Stimulated activated CD4-positive, alpha-beta T cell treated with anti-CD3 and anti-CD28 coated beads, TNF-alpha, amount 100 ng/mL, for 4 hours (primary cell): ENCODE results near the gene SPTSSA.
"Not testable (repeated sequence)": the region's sequence is repeated elsewhere in the genome, so short reads cannot be mapped to it uniquely, and the experiment has no call there.

Source experiments
- DNase-seq, 3 experiments: peaks; one replicate each; pipeline ENCODE4 v3.0.0-alpha.2; 2020; ENCODE audit warnings: low read depth in 3 of 3

SPTSSA gene

DNA sequence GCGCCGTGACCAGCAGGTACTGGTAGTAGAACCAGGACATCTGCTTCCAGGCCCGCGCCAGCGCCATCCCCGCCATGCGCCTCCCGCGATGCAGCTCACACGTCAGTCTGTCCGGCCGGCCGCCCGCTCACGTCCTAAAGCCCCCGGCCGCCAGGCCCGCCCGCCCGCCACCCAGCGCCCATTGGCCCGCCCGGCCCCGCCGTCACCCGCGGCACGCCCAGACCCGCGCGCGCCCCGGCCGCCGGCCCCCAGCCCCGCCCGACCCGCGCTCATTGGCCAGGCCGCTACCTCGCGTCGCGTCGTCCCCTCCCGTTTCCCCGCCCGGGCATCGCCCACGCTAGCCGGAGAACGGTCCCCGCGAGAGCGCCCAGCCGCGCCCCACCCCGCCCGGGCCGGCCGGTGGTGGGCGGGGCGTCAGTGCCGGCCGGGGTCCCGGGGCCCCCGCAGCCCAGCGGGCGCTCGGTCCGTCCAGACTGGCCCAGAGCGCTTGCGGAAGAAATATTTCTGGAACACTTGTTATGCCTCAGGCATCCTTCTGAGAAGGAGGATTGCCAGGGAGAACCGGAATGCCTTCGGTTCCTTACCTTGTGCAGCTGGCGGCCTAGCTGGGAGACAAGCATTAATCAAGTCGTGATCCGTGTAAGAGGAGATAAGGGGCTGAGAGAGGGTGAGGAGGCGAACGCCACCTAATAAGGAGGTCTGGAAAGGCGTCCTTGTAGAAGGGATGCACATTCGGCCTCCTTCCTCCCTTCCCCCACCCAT lies at the start of gene SPTSSA:
SPTSSA (minus strand) TSS at position 109 of the 762 bp plus-strand sequence; CDS start at position 76, 33 bp downstream.
- DNase-seq = peak; percentile 74 to 81 (median 79)

- no peak for DNase-seq
Measured at GRCh38 chr14:34507884-34508283, 45.8 kb upstream of the SPTSSA start.

DNA sequence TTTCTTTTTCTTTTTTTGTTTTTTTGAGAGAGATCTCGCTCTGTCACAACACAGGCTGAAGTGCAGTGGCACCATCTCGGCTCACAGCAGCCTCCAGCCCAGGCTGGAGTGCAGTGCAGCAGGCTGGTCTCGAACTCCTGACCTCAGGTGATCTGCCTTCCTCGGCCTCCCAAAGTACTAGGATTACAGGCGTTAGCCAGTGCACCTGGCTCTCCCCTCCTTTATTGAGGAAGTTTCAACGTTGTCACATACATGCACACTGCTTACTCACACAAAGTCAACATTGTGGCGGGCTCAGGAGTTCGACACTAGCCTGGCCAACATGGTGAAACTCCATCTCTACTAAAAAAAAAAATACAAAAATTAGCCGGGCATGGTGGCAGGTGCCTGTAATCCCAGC lies 45.4 kb upstream of the SPTSSA start:
- DNase-seq = no peak

DNA sequence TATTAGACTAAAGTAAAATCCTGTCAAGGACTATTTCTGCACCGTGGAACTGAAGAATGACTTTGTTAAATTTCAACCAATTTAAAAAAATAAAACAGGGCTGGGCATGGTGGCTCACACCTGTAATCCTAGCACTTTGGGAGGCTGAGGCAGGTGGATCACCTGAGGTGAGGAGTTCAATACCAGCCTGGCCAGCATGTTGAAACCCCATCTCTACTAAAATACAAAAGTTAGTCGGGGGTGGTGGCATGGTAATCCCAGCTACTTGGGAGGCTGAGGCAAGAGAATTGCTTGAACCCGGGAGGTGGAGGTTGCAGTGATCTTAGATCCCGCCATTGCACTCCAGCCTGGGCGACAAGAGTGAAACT lies 43.1 kb upstream of the SPTSSA start:
- DNase-seq = not testable (repeated sequence)

DNA sequence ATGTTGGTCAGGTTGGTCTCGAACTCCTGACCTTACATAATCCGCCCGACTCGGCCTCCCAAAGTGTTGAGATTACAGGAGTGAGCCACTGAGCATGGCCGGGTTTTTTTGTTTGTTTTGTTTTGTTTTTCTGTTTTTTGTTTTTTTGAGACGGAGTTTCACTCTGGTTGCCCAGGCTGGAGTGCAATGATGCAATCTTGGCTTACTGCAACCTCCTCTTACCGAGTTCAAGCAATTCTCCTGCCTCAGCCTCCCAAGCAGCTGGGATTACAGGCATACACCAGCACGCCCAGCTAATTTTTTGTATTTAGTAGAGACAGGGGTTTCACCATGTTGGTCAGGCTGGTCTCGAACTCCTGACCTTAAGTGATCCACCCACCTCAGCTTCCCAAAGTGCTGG lies 42.0 kb upstream of the SPTSSA start:
- DNase-seq = not testable (repeated sequence)

DNA sequence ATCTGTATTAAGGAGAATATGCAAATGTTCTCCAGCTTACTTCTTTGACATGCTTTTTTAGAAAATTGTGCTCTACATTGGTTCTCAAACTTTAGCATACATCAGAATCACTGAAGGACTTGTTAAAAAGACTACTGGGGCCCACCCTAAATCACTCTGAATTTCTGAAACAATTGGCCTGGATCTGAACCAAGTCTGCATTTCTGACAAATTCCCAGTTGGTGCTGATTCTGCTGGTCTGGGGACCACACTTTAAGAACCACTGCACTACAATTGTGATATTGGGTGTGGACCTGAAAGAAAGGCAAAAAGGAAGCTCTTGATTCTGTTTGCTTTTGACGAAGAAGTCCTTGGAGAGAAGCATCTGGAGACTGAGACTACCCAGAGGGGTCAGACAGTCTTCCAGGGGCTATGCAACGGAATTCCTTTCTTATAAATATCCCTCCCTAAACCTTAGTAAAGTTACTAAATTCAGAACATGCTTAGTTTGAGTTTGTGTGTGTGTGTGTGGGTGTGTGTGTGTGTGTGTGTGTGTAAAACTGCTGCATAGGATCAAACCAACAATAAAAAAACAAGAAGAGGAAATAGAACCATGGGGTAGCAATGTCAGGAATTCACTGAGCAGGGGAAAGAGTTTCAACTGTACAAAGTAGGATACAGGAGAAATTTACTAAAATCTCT lies 40.6 kb upstream of the SPTSSA start:
- no peak for DNase-seq

- DNase-seq = no peak
Measured at GRCh38 chr14:34502001-34502400, 40.0 kb upstream of the SPTSSA start.

DNA sequence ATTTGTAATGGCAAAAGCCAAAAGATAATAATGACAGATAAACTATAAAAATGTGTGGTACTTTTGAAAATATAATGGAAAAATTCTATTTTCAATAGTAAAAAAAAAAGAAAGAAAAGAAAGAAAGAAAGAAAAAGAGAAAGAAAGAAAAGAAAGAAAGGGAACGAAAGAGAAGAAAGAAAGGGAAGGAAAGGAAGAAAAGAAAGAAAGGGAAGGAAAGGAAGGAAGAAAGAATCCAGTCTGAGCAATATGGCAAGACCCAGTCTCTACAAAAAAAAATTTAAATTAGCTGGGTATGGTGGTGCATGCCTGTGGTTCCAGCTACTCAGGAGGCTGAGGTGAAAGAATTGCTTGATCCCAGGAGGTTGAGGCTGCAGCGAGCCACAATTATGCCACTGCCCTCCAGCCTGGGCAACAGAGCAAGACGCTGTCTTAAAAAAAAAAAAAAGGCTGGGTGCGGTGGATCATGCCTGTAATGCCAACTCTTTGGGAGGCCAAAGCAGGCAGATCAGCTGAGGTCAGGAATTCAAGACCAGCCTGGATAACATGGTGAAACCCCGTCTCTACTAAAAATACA lies 39.1 kb upstream of the SPTSSA start:
- DNase-seq = no peak

GRCh38 chr14:34498684-34499412 lies 36.8 kb upstream of the SPTSSA start:
- no peak for DNase-seq

- DNase-seq = no peak
Measured at GRCh38 chr14:34496679-34497513, 34.9 kb upstream of the SPTSSA start.

DNA sequence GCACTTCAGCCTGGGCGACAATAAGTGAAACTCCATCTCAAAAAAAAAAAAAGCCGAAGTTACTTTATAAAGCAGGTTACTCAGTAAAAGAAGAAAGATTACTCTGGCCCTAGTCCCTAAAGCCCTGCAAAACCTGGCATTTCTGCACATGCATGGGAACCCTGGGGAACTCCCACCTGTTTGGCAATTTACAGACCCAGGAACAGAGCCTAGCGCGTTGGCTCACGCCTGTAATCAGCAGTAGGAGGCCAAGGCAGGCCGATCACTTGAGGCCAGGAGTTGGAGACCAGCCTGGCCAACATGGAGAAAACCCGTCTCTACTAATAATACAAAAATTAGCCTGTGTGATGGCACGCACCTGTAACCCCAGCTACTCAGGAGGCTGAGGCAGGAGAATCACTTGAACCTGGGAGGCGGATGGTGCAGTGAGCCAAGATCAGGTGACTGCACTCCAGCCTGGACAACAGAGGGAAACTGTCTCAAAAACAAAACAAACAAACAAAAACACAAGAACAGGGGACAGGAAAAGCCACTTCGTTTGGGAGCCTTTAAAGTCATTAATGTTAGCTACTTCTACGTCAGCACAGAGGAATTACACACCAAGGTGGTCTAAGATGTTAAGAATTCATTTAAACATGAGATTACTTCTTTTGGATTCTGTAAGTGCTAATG lies 34.1 kb upstream of the SPTSSA start:
- DNase-seq = no peak

- DNase-seq = no peak
Measured at GRCh38 chr14:34489324-34489723, 27.3 kb upstream of the SPTSSA start.

- no peak for DNase-seq
Measured at GRCh38 chr14:34488528-34488927, 26.5 kb upstream of the SPTSSA start.

GRCh38 chr14:34484726-34485125 lies 22.7 kb upstream of the SPTSSA start:
- DNase-seq = no peak

DNA sequence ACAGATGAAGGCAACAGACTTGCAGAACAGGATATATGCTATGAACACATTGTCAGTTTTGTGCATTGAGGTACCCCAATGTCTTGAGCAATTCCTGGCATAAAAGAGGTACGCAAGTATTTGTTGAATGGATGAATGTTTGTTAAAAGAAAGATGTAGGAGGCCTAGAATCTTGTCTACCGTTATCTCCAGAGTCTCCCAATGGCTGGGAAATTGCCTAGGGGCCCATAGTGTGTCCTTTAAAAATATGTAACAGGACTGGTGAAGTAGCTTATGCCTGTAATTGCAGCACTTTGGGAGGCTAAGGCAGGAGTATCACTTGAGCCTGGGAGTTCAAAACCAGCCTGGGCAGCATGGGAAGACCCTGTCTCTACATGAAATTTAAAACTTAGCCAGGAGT lies 20.4 kb upstream of the SPTSSA start:
- DNase-seq = no peak

DNA sequence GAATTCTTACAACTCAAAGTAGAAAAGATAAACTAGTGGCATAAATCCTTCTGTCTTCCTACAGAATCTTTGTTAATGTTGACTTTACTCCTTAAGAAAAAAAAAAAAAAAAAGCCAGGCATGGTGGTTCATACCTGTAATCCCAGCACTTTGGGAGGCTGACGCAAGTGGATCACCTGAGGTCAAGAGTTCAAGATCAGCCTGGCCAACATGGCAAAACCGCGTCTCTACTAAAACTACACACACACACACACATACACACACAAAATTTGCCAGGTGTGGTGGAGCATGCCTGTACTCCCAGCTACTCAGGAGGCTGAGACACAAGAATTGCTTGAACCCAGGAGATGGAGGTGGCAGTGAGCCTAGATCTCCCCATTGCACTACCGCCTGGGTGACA lies 17.7 kb upstream of the SPTSSA start:
- DNase-seq = no peak

DNA sequence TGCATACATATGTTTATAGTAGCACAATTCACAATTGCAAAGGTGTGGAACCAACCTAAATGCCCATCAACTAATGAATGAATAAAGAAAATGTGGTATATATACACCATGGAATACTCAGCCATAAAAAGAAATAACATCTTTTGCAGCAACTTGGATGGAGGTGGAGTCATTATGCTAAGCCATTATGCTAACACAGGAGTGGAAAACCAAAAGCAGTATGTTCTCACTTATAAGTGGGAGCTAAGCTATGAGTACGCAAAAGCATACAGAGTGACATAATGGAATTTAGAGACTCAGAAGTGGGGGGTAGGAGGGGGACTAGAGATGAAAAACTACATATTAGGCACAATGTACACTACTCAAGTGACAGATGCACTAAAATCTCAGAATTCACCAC lies 16.2 kb upstream of the SPTSSA start:
- no peak for DNase-seq

DNA sequence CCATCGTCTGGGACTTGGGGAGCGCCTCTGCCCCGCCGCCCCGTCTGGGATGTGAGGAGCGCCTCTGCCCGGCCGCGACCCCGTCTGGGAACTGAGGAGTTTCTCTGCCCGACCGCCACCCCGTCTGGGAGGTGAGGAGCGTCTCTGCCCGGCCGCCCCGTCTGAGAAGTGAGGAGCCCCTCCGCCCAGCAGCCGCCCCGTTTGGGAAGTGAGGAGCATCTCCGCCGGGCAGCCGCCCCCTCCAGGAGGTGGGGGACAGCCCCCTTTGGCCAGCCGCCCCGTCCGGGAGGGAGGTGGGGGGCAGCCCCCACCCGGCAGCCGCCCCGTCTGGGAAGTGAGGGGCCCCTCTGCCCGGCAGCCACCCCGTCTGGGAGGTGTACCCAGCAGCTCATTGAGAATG lies 14.0 kb upstream of the SPTSSA start:
- not testable (repeated sequence) for DNase-seq

- DNase-seq = no peak
Measured at GRCh38 chr14:34475163-34475562, 13.1 kb upstream of the SPTSSA start.

DNA sequence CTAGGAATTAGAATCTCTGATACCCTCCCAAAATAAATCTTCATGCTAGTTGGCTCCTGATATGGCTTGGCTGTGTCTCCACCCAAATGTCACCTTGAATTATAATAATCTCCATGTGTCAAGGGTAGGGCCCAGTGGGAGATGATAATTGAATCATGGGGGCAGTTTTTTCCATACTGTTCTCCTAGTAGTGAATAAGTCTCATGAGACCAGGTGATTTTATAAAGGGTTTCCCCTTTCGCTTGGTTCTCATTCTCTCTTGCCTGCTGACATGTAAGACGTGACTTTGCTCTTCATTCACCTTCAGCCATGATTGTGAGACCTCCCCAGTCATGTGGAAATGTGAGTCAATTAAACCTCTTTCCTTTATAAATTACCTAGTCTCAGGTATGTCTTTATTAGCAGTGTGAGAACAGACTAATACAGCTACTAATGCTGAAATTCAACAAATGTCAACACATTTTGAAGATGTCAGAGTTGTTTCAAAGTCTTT lies 12.2 kb upstream of the SPTSSA start:
- no peak for DNase-seq
